HepG2 (cell line): ENCODE results near the gene FAM209A. TPM values are rescaled to one million over a fixed set of nuclear protein-coding genes. Genes with fewer than 3 reads are reported as not detected.

Source experiments
- ATAC-seq: fragments of 200-7000 bp; cut with Tn5 transposase; 3 replicates; pipeline ENCODE4 v1.9.1; 2020; ENCODE audit warnings: mild to moderate bottlenecking, moderate library complexity
- BruUV-seq: library from RNA; stranded (reverse); fragments of 400-500 nt; replicated peaks from 2 replicates; lab custom pipeline; 2021; lab: Mats Ljungman, UMichigan
- CTCF ChIA-PET: fragments of 300-600 bp; formaldehyde crosslinking; extraction: SDS; loops from one replicate; lab custom pipeline; 2021; ENCODE audit warnings: low total read pairs, inconsistent platforms, low intra/inter-chr PET ratio; lab: Yijun Ruan, JAX
- POLR2A ChIA-PET: fragments of 350-600 bp; sonication (Branson Sonifier 250); formaldehyde crosslinking; loops from one replicate; lab custom pipeline; 2020; ENCODE audit warnings: antibody characterized with exemption, inconsistent platforms; lab: Yijun Ruan, JAX
- DNase-seq: peaks from one replicate; pipeline ENCODE4 v3.0.0-alpha.2; 2015; ENCODE audit warnings: low spot score
- FAIRE-seq: peaks from 3 replicates; lab custom pipeline; 2011; peaks lifted over from hg19 to GRCh38; lab: Jason Lieb, UNC
- H2AFZ ChIP-seq: one replicate; pipeline ENCODE4 v1.6.1; 2011; ENCODE audit warnings: low read length, inconsistent platforms
- H3K27ac ChIP-seq: fragments of 300-600 bp; 3 replicates; pipeline ENCODE4 v1.8.0; 2011; ENCODE audit warnings: mixed run types, mild to moderate bottlenecking, mixed read lengths, low read length, inconsistent platforms; ENCODE audit not compliant: insufficient read depth; ENCODE audit errors: extremely low read length
- H3K27me3 ChIP-seq, 2 experiments: fragments of 200-600 bp in 1 of 2; 2 replicates in 1 of 2; 3 replicates in 1 of 2; pipeline versions ENCODE4 v1.6.0 to v1.8.0; 2011; ENCODE audit warnings: low read length in 2 of 2, mild to moderate bottlenecking in 2 of 2, moderate library complexity in 2 of 2, inconsistent platforms in 1 of 2; ENCODE audit not compliant: insufficient read depth in 2 of 2, control insufficient read depth in 1 of 2
- H3K36me3 ChIP-seq, 2 experiments: fragments of 200-600 bp in 1 of 2; replicated peaks in 1 of 2; 2 replicates in 1 of 2; 3 replicates in 1 of 2; pipeline versions ENCODE4 v1.5.1 to v1.8.0; 2011; ENCODE audit warnings: low read length in 2 of 2, inconsistent platforms in 1 of 2; ENCODE audit not compliant: insufficient read depth in 2 of 2, control insufficient read depth in 1 of 2
- H3K4me1 ChIP-seq: 2 replicates; pipeline ENCODE4 v1.5.1; 2012; ENCODE audit warnings: low read length, inconsistent platforms; ENCODE audit not compliant: insufficient read depth
- H3K4me2 ChIP-seq: 2 replicates; pipeline ENCODE4 v1.6.0; 2011; ENCODE audit warnings: low read depth, low read length, inconsistent platforms
- H3K4me3 ChIP-seq, 3 experiments: fragments of 200-600 bp in 1 of 3; sonication (generic), shearing (Covaris generic) in 1 of 3; replicated peaks in 1 of 3; 2 replicates each; pipeline ENCODE4 v1.5.1; 2011 to 2016; ENCODE audit warnings: low read length in 3 of 3, inconsistent platforms in 2 of 3, low read depth in 2 of 3, mild to moderate bottlenecking in 2 of 3, control low read depth in 1 of 3, mixed read lengths in 1 of 3; ENCODE audit not compliant: insufficient read depth in 1 of 3
- H3K79me2 ChIP-seq: one replicate; pipeline ENCODE4 v1.6.1; 2011; ENCODE audit warnings: low read length, inconsistent platforms; ENCODE audit not compliant: insufficient read depth
- H3K9ac ChIP-seq: 2 replicates; pipeline ENCODE4 v1.6.0; 2011; ENCODE audit warnings: mild to moderate bottlenecking, low read depth, low read length, inconsistent platforms; ENCODE audit not compliant: insufficient read depth
- H3K9me3 ChIP-seq: 2 replicates; pipeline ENCODE4 v1.5.1; 2012; ENCODE audit warnings: mild to moderate bottlenecking, low read length
- H4K20me1 ChIP-seq: 2 replicates; pipeline ENCODE4 v1.6.0; 2011; ENCODE audit warnings: inconsistent platforms, mild to moderate bottlenecking, low read length, moderate library complexity; ENCODE audit not compliant: insufficient read depth
- FOXO1 ChIP-seq: sonication (generic); formaldehyde crosslinking; IDR thresholded peaks from 2 replicates; pipeline ENCODE4 v1.4.0; 2020; ENCODE audit warnings: missing genetic modification reagents
- FOXO4 ChIP-seq: sonication (generic); formaldehyde crosslinking; conservative IDR thresholded peaks from 2 replicates; pipeline ENCODE4 v1.8.1; 2023; ENCODE audit warnings: missing genetic modification reagents
- HMGA1 ChIP-seq: sonication (generic); formaldehyde crosslinking; conservative IDR thresholded peaks from 2 replicates; pipeline ENCODE4 v1.4.0; 2020; ENCODE audit warnings: missing genetic modification reagents
- KLF6 ChIP-seq: IDR thresholded peaks from 2 replicates; pipeline ENCODE4 v1.8.0; 2016; ENCODE audit warnings: missing biosample characterization, missing genetic modification reagents
- MTA1 ChIP-seq: sonication (generic); formaldehyde crosslinking; IDR thresholded peaks from 2 replicates; pipeline ENCODE4 v1.4.0; 2020; ENCODE audit warnings: missing genetic modification reagents, mild to moderate bottlenecking, borderline replicate concordance
- NR2F1 ChIP-seq, 2 experiments: fragments of 450-650 bp in 1 of 2; formaldehyde crosslinking in 1 of 2; IDR thresholded peaks; 2 replicates each; pipeline versions ENCODE4 v1.5.0 to v1.6.1; 2016 to 2020; ENCODE audit warnings: mild to moderate bottlenecking in 1 of 2, missing compliant biosample characterization in 1 of 2, missing genetic modification reagents in 1 of 2, moderate library complexity in 1 of 2
- POLR2G ChIP-seq: fragments of 200-400 bp; formaldehyde crosslinking; IDR thresholded peaks from 2 replicates; pipeline ENCODE4 v1.6.1; 2018; ENCODE audit warnings: mild to moderate bottlenecking, low read depth, low read length, moderate library complexity
- RXRA ChIP-seq: sonication (generic); formaldehyde crosslinking; IDR thresholded peaks from 2 replicates; pipeline ENCODE4 v1.5.1; 2020; ENCODE audit warnings: missing genetic modification reagents
- SALL1 ChIP-seq: sonication (generic); formaldehyde crosslinking; IDR thresholded peaks from 2 replicates; pipeline ENCODE4 v1.8.0; 2022; ENCODE audit warnings: mild to moderate bottlenecking, missing genetic modification reagents
- SNAPC4 ChIP-seq: sonication (generic); formaldehyde crosslinking; IDR thresholded peaks from 2 replicates; pipeline ENCODE4 v1.4.0; 2020; ENCODE audit warnings: mild to moderate bottlenecking, missing genetic modification reagents
- ZNF263 ChIP-seq: sonication (generic); formaldehyde crosslinking; IDR thresholded peaks from 2 replicates; pipeline ENCODE4 v1.4.0; 2020; ENCODE audit warnings: missing genetic modification reagents
- whole genome bisulfite sequencing: methylation state at CpG from one replicate; pipeline ENCODE4 v1.1.6; 2017; ENCODE audit warnings: low lambda C conversion rate; 5-methylcytosine and 5-hydroxymethylcytosine counted together
- in situ Hi-C: cut with HindIII; loops from 2 replicates; pipeline ENCODE4 v1.10.0; 2017; ENCODE audit warnings: low pct_unique_long_range_greater_than_20kb; ENCODE audit not compliant: extremely low pct_ligation_motif_present
- intact Hi-C: fragments of 100-400 bp; cut with micrococcal nuclease; formaldehyde crosslinking; loops from one replicate; pipeline ENCODE4 v1.10.0; 2022; ENCODE audit not compliant: unreplicated experiment
- polyA plus RNA-seq, 8 experiments: library from polyadenylated mRNA; depleted of rRNA in 3 of 8; stranded (reverse) in 7 of 8; unstranded in 1 of 8; fragments of >200 nt; fragmentation: Illumina TruSeq in 4 of 8; extraction: Trizol in 4 of 8; gene quantifications; 2 replicates each; pipeline versions ENCODE4 v1.2.1 to v1.2.3, GENCODE V29; 2011 to 2016; ENCODE audit warnings: low read depth in 4 of 8, missing spikeins in 1 of 8, mixed read lengths in 1 of 8; ENCODE audit not compliant: insufficient read depth in 1 of 8
- total RNA-seq, 5 experiments: library from RNA; depleted of rRNA; stranded (reverse); fragments of >200 nt; fragmentation: Illumina TruSeq; extraction: Trizol; gene quantifications; 2 replicates each; pipeline ENCODE4 v1.2.3, GENCODE V29; 2016; ENCODE audit warnings: low read depth in 1 of 5
- TF ChIP-seq, protein P1 (sequence below): sonication (generic); formaldehyde crosslinking; IDR thresholded peaks from 2 replicates; pipeline ENCODE4 v1.4.0; 2020; ENCODE audit warnings: mild to moderate bottlenecking, missing genetic modification reagents

Gene FAM209A
- total and polyA plus RNA-seq, 2 of the 13 experiments (the other 11 are each of a cell fraction or from before 2014, with no cell fraction given): 0.15 to 0.36 TPM

DNA sequence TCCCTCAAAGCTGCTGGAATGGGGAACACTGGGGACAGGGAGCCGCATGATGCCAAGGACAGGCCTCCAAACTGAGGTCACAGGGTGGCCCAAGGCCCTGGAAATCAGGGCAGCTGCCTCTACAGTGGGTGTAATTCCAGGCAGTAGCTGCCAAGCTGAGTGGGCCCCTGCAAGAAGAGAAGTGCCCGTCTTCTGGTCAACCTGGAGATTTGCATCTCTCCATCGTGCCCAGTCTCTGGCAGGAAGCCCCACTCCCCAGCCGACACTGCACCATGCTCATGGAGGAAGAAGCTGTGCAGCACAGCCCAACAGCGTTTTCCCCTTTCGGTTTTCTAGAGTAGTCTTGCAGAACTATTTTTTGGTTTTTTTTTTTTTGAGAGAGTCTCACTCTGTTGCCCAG, 2.2 kb upstream of the FAM209A start:
- peaks cover 6% of the 10 kb centered on the region; the same call in 1 of the 2 replicates for H3K4me1 ChIP-seq
- H3K79me2 ChIP-seq: no peaks in the 10 kb centered on the region
- 94% methylated on average over 5 of the region's 6 CpGs for WGBS
- BruUV-seq: no TSS peak
- FAIRE-seq (no peak), ATAC-seq (peak; percentile 22), DNase-seq (no peak)
- no peaks in the 10 kb centered on the region for H4K20me1 ChIP-seq
- H3K36me3 ChIP-seq: peaks cover 17 to 29% of the 10 kb centered on the region in 2 experiments; a peak in 4 of 5 replicates
- H3K27ac ChIP-seq: no peak overlapping the region
- H3K27me3 ChIP-seq: no peaks in the 10 kb centered on the region; a peak in 1 of 5 replicates
- in situ Hi-C loops (no loop called here), intact Hi-C loops (no loop called here)
- no peak overlapping the region for H3K4me2 ChIP-seq
- ChIA-PET POLR2A (interaction anchor here (0.6 kb wide), 1 partner anchor 39 kb away, joined by 4 read pairs; no protein-coding TSS in a partner anchor), CTCF (no interaction called here)
- H3K9me3 ChIP-seq: peaks cover 16% of the 10 kb centered on the region; the same call in 1 of the 2 replicates
- no peak overlapping the region for H3K9ac ChIP-seq
- TF ChIP-seq NR2F1 (CRISPR knock-in tag; IDR thresholded peaks at IDR 0.05): no peak
- 0 out of 2 replicates have a peak, but pooled peaks have one; percentile 26 for TF ChIP-seq POLR2G
- no peak overlapping the region for H3K4me3 ChIP-seq
- no peak overlapping the region for H2AFZ ChIP-seq

DNA sequence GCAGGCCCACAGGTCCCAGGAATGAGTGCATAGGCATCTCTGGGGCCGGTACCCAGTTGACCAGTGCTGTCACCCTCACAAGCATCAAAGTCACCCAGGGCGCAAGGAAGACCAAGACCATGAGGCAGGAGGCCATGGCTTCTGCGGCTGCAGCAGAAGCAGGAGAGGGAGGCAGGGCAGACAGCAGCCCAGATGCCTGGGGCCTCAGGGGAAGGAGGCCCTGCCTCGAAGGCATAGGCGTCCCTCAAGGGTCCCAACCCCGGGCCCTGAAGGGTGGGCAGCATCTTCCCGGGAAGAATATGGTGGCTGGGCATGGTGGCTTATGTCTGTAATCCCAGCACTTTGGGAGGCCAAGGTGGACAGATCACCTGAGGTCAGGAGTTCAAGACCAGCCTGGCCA, 3.0 kb downstream of the FAM209A start:
- H4K20me1 ChIP-seq: no peaks in the 10 kb centered on the region
- H3K27me3 ChIP-seq: no peaks in the 10 kb centered on the region; a peak in 1 of 5 replicates
- no peaks in the 10 kb centered on the region for H3K36me3 ChIP-seq
- H3K4me2 ChIP-seq: no peak overlapping the region
- BruUV-seq: no TSS peak
- no peak for ATAC-seq
- no peak overlapping the region for H3K9ac ChIP-seq
- no peak overlapping the region for H3K27ac ChIP-seq
- FAIRE-seq: no peak
- ChIA-PET POLR2A (no interaction called here), CTCF (no interaction called here)
- no peaks in the 10 kb centered on the region for H3K79me2 ChIP-seq
- intact Hi-C loops (no loop called here), in situ Hi-C loops (no loop called here)
- peaks cover 6% of the 10 kb centered on the region; the same call in 1 of the 2 replicates for H3K4me1 ChIP-seq
- 52% methylated on average over 7 of the region's 7 CpGs for WGBS
- no peak overlapping the region for H3K4me3 ChIP-seq
- H3K9me3 ChIP-seq: no peaks in the 10 kb centered on the region
- no peak overlapping the region for H2AFZ ChIP-seq
- DNase-seq: no peak
- no peak for TF ChIP-seq KLF6 (CRISPR knock-in tag)
- TF ChIP-seq, protein P1, sequence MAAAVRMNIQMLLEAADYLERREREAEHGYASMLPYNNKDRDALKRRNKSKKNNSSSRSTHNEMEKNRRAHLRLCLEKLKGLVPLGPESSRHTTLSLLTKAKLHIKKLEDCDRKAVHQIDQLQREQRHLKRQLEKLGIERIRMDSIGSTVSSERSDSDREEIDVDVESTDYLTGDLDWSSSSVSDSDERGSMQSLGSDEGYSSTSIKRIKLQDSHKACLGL: no peak
- TF ChIP-seq FOXO1 (CRISPR knock-in tag): no peak
- no peak for TF ChIP-seq MTA1 (CRISPR knock-in tag)
- TF ChIP-seq SNAPC4 (CRISPR knock-in tag): no peak
- TF ChIP-seq HMGA1: no peak
- no peak for TF ChIP-seq FOXO4
- TF ChIP-seq RXRA (CRISPR knock-in tag): no peak
- TF ChIP-seq SALL1 (CRISPR knock-in tag): no peak
- TF ChIP-seq ZNF263 (CRISPR knock-in tag): no peak
